Astrocyte of the spinal cord (primary cell): ENCODE measurements around the gene IL33.
A peak's percentile ranks its signal among the peaks of the same experiment; 100 is the strongest.

Experiments used
- DNase-seq: peaks from one replicate; pipeline ENCODE4 v3.0.0; 2011; ENCODE audit warnings: low read depth, low spot score
- H3K4me3 ChIP-seq: 2 replicates; pipeline ENCODE4 v1.5.1; 2011; ENCODE audit warnings: low read depth, mild to moderate bottlenecking, low read length, moderate library complexity
- in situ Hi-C: cut with HindIII; loops from 2 replicates; pipeline ENCODE4 v1.10.0; 2017; ENCODE audit warnings: low sequenced_read_pairs
- TF ChIP-seq, protein P1 (sequence below): IDR thresholded peaks from 2 replicates; pipeline ENCODE4 v1.5.1; 2012; ENCODE audit warnings: low read depth, mild to moderate bottlenecking, low read length, inconsistent platforms

IL33 gene

DNA sequence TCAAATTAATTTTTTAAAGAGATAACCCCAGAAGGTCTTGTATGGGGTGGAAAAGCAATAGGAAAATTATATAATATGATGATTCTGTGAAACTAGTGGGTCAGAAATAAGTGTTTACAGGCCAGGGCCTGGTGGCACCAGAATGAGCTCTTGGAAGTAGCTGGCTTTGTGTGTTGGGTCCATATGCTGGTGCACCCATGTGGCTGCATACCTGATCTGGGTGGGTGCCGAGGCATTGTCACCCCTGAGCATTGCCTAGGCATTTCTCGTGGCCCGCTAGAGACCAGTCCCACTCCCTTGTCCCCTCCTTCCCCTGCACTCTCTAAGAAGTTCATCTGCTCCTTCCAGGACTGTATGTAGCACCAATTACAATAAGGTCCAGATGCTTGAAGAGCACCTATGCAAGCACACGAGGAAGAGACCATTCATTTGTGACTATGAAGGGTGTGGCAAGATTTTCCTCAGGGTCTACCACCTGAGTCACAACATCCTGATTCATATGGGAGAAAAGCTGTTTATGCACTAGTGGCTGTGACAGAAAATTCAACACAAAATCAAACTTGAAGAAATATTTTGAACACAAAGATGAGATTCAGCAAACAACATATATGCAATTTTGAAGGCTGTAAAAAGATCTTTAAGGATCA, 19.8 kb upstream of the IL33 start:
- DNase-seq: no peak
- TF ChIP-seq, protein P1, sequence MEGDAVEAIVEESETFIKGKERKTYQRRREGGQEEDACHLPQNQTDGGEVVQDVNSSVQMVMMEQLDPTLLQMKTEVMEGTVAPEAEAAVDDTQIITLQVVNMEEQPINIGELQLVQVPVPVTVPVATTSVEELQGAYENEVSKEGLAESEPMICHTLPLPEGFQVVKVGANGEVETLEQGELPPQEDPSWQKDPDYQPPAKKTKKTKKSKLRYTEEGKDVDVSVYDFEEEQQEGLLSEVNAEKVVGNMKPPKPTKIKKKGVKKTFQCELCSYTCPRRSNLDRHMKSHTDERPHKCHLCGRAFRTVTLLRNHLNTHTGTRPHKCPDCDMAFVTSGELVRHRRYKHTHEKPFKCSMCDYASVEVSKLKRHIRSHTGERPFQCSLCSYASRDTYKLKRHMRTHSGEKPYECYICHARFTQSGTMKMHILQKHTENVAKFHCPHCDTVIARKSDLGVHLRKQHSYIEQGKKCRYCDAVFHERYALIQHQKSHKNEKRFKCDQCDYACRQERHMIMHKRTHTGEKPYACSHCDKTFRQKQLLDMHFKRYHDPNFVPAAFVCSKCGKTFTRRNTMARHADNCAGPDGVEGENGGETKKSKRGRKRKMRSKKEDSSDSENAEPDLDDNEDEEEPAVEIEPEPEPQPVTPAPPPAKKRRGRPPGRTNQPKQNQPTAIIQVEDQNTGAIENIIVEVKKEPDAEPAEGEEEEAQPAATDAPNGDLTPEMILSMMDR: no peak
- in situ Hi-C loops: no loop called here

DNA sequence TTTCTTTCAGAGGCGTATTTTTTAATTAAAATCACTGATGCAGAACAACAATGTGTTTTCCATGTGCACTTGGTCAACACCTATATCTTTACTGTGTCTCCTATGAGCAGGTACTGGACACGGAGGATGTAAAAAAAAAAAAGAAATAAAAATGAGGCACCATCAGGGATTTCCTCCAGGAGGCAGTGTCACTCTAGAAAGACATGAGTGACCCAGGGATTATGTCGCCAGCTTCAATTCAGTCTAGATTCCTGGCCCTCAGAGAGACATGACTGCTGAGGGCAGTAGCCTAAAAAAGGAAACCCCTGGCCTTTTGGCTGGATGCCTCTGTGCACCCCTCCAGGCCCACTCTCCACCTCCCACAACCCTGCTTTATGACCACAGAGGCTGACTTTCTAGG, 18.3 kb upstream of the IL33 start:
- TF ChIP-seq, protein P1: peak; percentile 23
- no peak overlapping the region for H3K4me3 ChIP-seq
- no peak for DNase-seq
- in situ Hi-C loops: no loop called here

More for the DNA sequence above, 19.8 kb upstream of the IL33 start:
- H3K4me3 ChIP-seq: no peak overlapping the region

DNA sequence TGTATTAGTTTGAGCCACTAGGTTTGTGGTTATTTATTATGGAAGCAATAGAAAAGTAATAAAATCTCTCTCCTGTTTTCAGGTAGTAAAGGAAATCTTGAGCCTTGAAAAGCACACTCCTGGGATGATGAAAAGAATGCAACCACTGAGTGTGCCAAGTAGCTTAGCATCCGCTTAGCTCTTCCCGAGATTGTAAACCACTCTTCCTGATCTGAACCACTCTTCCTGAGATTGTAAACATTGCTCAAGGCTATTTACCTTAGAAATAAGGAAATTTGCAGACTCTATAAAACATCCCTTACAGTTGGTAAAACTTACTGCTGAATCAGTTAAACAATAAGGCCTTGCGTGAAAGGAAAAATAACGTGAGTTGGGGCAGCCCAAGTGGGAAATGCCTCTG, 17.4 kb upstream of the IL33 start:
- no peak overlapping the region for H3K4me3 ChIP-seq
- no peak for DNase-seq
- TF ChIP-seq, protein P1: no peak

DNA sequence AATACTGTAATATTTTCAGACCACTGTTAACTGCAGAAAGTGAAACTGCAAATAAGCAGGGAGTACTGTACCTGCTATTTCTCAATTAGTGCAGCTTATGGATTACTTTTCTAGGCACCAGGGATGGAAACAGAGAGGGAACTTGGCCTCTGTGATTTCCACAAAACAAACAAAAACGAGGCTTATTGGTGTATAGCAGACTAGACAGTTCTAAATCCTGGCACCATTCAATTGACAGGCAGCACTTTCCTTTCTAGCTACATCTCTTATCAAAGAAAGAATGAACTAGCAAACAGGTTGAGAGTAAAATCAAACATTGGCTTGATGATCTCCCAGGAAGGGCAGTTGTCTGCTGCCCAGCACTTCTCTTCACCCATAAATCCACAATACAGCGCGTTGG, 16.0 kb upstream of the IL33 start:
- TF ChIP-seq, protein P1: no peak
- in situ Hi-C loops: no loop called here
- no peak for DNase-seq
- H3K4me3 ChIP-seq: no peak overlapping the region

More for the DNA sequence above, 17.4 kb upstream of the IL33 start:
- in situ Hi-C loops: no loop called here

DNA sequence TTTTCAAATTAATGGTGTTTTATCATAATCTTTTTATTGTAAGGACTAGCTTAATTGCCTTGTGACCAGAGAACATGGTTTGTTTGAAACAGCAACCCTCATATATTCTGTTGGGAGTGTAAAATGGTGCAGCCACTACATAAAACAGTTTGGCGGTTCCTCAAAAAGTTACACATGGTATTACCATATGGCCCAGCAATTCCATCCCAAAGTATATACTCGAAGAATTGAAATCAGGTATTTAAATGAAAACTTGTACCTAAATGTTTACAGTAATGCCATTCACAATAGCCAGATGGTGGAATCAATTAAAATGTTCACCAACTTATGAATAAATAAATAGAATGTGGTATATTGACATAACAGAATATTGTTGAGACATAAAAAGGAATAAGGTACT, 14.8 kb upstream of the IL33 start:
- TF ChIP-seq, protein P1: no peak
- H3K4me3 ChIP-seq: no peak overlapping the region
- in situ Hi-C loops: no loop called here
- no peak for DNase-seq

DNA sequence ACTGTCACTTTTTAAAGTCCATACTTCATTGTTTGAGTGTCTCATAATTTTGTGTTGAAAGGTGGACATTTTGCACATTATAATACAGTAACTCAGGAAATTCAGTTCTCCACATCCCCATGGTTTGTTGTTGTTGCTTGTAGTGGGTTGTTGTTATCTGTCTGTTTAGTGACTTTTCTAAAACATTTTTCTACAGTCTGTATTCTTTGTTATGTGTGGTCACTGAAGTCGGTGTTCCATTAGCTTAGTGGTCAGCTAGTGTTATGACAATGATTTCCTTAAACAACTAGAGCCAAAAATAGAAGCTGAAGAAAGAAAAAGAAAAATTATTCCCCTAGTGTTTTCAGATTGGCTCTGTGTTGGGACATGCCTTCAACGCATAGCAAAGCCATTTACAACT, 5.6 kb upstream of the IL33 start:
- H3K4me3 ChIP-seq: no peak overlapping the region
- no peak for DNase-seq
- TF ChIP-seq, protein P1: no peak
- in situ Hi-C loops: no loop called here
